ENCODE results near the gene WASF2. TPM values are rescaled to one million over a fixed set of nuclear protein-coding genes. Genes with fewer than 3 reads are reported as not detected.
"Not testable (repeated sequence)": the region's sequence is repeated elsewhere in the genome, so short reads cannot be mapped to it uniquely, and the experiment has no call there.

The WASF2 gene
- total RNA-seq, 1 donor from 2014 or later = 40.3 TPM

- DNase-seq = no peak
Observed at GRCh38 chr1:27521861-27522431, 32.0 kb upstream of the WASF2 start.

DNA sequence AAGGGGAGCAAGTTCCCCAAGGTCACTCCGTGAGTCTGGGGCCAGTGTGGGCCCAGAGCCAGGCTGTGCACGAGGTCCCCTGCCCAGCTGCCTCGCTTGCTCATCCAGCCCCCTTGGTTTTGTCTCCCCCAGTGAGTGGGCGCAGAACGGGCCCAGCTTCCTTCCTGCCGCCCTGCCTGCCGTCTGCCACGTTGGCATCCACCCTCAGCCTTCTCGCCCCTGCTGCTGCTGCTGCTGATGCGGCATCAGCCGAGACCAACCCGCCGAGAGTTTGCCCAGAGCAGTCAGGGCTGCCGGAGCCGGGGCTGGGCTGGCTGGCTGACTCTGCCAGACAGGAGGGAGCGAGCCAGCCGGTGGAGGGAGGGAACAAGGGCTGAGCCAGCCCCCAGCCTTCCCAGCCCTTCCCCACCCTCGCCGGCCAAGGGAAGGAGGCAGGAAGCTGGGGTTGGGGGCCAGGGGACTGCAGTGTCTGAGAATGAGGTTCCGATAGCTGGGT lies 31.4 kb upstream of the WASF2 start:
- no peak for DNase-seq

DNA sequence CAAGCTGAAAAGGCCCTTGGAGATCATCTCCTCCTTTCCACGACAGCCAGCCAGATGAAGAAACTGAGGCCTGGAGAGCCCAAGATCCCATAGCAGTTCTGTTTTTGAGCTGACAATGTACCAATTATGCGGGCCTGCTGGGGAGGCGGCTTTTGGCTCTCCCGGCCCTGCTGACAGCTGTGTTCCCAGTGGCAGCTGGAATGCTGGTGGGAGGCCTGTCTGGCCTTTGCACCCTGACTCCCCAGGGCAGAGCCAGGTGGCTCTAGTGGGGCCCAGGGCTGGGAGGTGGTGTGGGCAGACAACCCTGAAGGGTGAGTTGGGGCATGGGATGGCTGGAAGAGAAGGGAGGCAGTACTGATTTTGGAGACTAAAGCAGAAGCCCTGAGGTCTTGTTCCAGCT lies 30.7 kb upstream of the WASF2 start:
- DNase-seq = peak; percentile 82

- DNase-seq = peak; percentile 81
Observed at GRCh38 chr1:27519331-27520258, 29.6 kb upstream of the WASF2 start.

- no peak for DNase-seq
Observed at GRCh38 chr1:27518808-27519207, 28.8 kb upstream of the WASF2 start.

DNA sequence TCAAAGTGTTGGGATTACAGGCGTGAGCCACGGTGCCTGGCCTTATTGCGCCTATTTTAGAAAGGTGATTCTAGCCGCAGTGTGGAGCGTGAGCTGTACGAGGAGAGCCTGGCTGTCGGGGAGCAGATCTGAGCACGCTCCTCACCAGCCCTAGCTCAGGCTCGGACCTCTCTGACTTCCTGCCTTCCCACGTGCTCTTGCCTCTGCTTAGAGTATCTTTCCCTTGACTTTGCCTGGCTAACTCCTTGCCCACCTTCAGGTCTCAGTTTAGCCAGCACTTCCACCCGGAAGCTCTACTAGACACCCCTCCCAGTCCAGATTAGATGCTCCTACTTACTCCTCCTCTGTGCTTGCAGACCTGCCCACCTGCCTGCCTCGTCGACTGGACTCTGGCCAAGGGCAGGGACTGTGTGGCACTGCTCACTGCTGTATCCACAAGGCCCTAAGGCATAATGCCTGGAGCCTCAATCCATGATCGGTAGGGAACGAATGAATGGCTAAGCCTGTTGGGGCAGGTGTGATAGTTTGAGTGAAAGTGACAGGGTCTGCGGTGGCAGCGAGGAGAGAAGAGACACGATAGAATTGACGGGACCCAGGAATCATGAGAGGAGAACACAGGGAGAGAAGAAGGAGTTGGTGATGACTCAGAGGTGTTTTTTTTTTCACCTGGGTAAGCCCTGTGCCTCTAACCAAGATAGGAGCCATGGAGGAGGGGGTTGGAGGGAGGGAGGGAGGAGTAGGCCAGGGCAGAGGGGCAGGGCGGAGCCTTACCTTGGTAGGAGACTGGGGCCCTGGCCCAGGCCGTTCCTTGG lies 28.1 kb upstream of the WASF2 start:
- DNase-seq = no peak

DNA sequence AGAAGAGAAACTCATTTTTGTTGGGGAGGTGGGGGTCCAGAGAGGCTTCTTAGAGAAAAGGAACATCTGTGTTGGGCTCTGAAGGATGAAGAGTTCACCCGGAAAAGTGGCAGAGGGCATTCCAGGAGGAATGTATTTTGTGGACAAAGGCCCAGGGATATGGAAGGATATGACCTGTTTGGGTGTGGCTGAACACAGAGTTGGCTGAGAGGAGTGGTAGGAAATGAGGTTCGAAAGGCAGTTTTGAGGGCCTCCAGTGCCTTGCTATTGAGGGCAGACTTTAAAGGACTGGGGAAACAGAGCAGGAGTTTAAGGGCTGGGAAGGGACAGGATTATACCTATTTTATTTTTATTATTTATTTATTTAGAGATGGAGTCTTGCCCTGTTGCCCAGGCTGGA lies 27.3 kb upstream of the WASF2 start:
- DNase-seq = no peak

- no peak for DNase-seq
Observed at GRCh38 chr1:27515626-27516025, 25.7 kb upstream of the WASF2 start.

DNA sequence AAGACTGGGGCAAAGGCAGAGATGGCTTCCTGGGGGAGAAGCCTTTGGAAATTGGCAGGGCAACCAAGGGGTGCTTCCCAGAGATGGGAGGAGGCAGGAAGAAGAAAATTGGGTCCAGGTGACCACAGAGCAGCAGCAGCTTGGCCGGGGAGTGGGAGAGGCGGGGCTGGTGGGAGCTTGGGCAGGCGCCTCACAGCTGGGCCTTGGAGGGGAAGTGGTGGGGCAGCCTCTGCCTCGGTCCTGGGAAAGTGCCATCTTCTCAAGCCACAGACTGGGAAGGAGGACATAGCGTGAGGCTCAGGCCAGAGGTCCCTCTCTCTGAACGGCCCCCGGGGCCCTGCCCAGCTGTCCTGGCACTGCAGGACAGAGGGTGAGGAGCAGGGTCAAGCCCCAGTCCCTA lies 24.0 kb upstream of the WASF2 start:
- DNase-seq = peak; percentile 63

DNA sequence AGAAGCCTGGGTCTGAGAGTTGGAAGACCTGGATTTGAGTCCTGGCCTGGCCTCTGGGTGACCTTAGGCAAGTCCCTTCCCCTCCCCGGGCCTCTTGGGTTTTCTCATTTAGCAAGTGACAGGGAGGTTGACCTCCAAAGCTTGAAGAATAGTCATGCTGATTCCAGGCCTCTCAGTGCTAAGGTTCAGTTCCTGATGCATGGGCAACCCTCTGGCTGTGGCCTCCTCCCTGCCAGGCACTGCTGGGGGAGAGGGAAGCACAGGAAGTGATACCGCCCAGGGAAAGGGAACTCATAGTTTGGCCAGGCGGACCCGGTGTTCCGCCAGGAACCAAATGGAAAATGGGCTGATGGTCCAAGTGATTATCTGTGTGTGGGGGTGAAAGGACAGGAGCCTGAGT lies 23.6 kb upstream of the WASF2 start:
- DNase-seq = no peak

GRCh38 chr1:27509127-27510080 lies 19.4 kb upstream of the WASF2 start:
- DNase-seq = peak; percentile 64

DNA sequence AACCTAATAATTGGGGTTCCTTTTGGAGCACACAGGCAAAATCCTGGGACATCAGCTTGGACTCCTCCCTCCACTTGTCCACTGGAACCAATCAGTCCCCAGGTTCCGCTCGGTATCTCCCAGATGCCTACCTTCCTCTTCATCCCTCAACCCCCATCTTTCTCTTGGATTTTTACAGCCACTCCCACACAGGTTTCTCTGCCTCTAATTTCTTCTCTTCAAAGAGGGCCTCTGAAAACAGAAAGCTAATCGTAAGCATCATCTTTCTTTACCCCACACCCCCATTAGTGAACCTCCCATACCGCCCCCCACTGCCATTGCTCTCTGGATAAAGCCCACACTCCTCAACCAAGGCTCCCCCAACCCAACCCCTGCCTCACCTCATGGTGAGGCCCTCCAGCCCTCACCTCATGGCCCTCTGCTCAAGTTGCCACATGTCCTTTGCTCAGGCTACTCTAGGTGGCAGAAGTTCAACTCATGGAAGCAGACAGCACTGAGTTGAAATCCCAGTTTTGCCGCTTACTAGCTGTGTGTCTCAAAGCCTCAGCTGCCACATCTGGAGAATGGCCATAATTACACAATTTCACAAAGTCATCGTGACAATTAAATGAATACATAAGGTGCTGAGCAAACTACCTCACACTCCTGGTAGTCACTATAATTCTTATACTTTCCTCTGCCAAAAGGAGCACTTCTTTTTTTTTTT lies 18.1 kb upstream of the WASF2 start:
- peak; percentile 21 for DNase-seq

GRCh38 chr1:27506703-27507102 lies 16.7 kb upstream of the WASF2 start:
- DNase-seq = no peak

- DNase-seq = no peak
Observed at GRCh38 chr1:27505420-27505680, 15.4 kb upstream of the WASF2 start.

DNA sequence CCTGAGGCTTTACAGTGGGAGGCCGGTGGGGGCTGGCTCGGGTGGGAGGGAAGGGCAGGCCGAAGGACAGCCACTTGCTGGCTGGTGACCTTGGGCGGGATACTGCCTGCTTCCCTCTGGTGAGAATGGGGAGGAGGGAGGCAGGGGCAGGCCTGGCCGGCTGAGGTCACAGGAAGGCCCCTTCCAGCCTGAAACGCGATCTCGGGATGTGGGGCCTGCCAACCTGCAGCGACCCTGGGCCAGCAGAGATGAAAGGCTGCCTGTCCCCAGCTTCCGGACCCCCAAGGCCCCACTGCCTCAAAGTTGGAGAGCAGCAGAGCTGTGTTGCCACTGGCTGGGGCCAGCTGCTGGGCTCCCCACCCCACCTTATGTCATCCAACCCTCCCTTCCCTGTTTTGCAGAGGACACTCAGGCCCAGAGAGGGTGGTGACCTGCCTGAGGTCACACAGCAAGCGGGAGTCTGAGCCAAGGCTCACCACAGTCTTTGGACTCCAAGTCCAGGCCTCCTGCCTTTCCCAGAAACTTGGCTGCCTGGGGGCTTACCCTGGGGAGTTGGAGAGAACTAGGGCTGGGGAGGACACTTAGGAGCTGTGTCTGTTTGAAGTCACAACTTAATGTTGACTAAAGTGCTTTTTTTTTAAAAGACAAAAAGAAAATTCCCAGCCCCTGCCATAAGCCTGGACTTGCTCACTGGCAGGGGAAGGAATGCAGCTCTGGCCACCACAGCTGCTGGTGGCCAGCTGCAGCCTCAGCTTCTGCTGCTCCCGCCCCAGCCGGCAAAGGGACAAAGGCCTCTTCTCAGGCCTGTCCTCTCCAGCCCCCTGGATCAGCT lies 14.8 kb upstream of the WASF2 start:
- peak; percentile 94 for DNase-seq

DNA sequence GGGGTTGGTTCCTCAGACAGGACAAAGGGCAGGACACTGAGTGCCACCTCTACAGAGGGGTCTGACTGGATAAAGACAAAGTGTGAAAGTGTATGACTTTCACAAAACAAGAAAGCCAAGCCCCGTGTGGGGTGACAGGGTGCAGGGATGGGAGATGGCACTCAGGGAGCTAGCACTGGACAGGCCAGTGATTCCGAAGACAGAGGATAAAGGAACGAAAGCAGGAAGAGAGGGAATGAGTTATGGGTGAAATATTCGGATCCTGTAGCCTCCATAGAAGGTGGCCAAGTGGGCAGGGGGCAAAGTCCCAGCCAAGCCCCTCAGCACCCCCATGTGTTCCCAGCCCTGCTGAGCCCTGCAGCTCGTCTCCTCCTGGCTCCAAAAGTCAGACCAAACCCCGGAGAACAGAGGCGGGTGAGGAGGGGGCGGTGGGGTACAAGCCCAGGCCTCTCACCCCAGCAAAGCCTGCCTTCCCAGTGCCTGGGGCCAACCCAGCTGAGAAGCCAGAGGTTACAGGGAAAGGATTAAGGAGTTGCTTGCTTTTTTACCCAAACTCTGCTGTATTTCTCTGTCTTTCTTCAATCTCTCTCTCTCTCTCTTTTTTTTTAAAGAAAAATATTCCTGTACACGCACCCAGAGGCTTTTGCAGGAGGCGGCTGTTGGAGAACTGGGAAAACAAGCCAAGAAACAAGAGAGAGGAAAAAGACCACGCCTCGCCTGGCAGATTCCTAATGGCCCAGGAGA lies 14.0 kb upstream of the WASF2 start:
- DNase-seq = peak; percentile 96

DNA sequence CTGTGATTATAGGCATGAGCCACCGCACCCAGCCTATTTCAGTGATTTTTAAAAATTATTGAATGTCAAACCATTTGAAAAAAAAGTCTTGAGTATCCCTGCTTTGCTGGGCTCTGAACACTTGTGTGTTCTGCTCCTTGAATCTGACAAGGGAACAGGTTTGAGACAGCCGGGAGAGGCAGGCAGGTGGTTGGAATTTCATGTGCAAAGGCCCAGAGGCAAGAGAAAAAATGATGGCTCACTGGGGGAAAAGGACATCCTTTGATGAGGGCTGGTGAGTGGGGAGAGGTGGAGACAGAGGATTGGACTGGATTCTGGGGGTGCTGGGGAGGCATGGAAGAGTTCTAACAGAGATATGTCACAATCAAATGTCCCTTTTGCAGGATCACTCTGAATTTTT lies 13.1 kb upstream of the WASF2 start:
- DNase-seq = no peak

- DNase-seq = not testable (repeated sequence)
Observed at GRCh38 chr1:27501159-27501558, 11.2 kb upstream of the WASF2 start.

- no peak for DNase-seq
Observed at GRCh38 chr1:27499142-27499541, 9.2 kb upstream of the WASF2 start.

Measured in tongue (tissue), 2 donors.